Fibroblast of lung (primary cell): ENCODE measurements around the gene ZNF561. TPM values are rescaled to one million over a fixed set of nuclear protein-coding genes. Genes with fewer than 3 reads are reported as not detected.

Experiments used
- DNase-seq, 2 donors: peaks; one replicate each; pipeline versions ENCODE4 v3.0.0 to v3.0.0-alpha.2; 2010; ENCODE audit warnings: low read depth in 2 of 2
- H2AFZ ChIP-seq: 2 replicates; pipeline ENCODE4 v1.5.1; 2012; ENCODE audit warnings: low read length, control low read depth, inconsistent platforms
- H3K27ac ChIP-seq: 2 replicates; pipeline ENCODE4 v1.5.1; 2011; ENCODE audit warnings: low read length, control low read depth; ENCODE audit not compliant: insufficient read depth
- H3K27me3 ChIP-seq: 2 replicates; pipeline ENCODE4 v1.5.1; 2011; ENCODE audit warnings: mild to moderate bottlenecking, low read length; ENCODE audit not compliant: control insufficient read depth, insufficient read depth
- H3K36me3 ChIP-seq: 2 replicates; pipeline ENCODE4 v1.5.1; 2011; ENCODE audit warnings: low read length; ENCODE audit not compliant: control insufficient read depth, insufficient read depth
- H3K4me1 ChIP-seq: 2 replicates; pipeline ENCODE4 v1.5.1; 2011; ENCODE audit warnings: low read length; ENCODE audit not compliant: control insufficient read depth, insufficient read depth; ENCODE audit errors: extremely low read depth
- H3K4me2 ChIP-seq: 2 replicates; pipeline ENCODE4 v1.5.1; 2011; ENCODE audit warnings: low read length, control low read depth; ENCODE audit not compliant: insufficient read depth; ENCODE audit errors: extremely low read depth
- H3K4me3 ChIP-seq, 4 experiments: fragments of 200-600 bp in 1 of 4; sonication (generic) in 1 of 4; replicated peaks in 1 of 4; 2 replicates each; pipeline ENCODE4 v1.5.1; 2011 to 2016; ENCODE audit warnings: low read length in 4 of 4, low read depth in 3 of 4, mild to moderate bottlenecking in 3 of 4, control low read depth in 2 of 4, inconsistent platforms in 1 of 4, mixed read lengths in 1 of 4; ENCODE audit not compliant: insufficient read depth in 1 of 4; ENCODE audit errors: control extremely low read depth in 1 of 4
- H3K79me2 ChIP-seq: 2 replicates; pipeline ENCODE4 v1.5.1; 2012; ENCODE audit warnings: mild to moderate bottlenecking, low read length, inconsistent platforms; ENCODE audit not compliant: control insufficient read depth, insufficient read depth
- H3K9ac ChIP-seq: 2 replicates; pipeline ENCODE4 v1.5.1; 2011; ENCODE audit warnings: mild to moderate bottlenecking, low read length, control low read depth; ENCODE audit not compliant: insufficient read depth
- H3K9me3 ChIP-seq: 2 replicates; pipeline ENCODE4 v1.5.1; 2012; ENCODE audit warnings: low read depth, low read length; ENCODE audit not compliant: control insufficient read depth, insufficient read depth
- H4K20me1 ChIP-seq: 2 replicates; pipeline ENCODE4 v1.5.1; 2011; ENCODE audit warnings: low read length; ENCODE audit not compliant: control insufficient read depth, insufficient read depth; ENCODE audit errors: extremely low read depth
- EZH2 ChIP-seq: IDR thresholded peaks from 2 replicates; pipeline ENCODE4 v1.5.1; 2012; ENCODE audit warnings: low read length, control low read depth, mild to moderate bottlenecking; ENCODE audit errors: missing control alignments
- polyA plus RNA-seq, 2 donors: library from polyadenylated mRNA; depleted of rRNA in 1 of 2; stranded (reverse) in 1 of 2; unstranded in 1 of 2; fragments of >200 nt; gene quantifications; 2 replicates each; pipeline ENCODE4 v1.2.1, GENCODE V29; 2011 to 2012; ENCODE audit warnings: missing spikeins in 1 of 2
- total RNA-seq: library from RNA; depleted of rRNA; stranded (reverse); fragments of >200 nt; gene quantifications from 2 replicates; pipeline ENCODE4 v1.2.1, GENCODE V29; 2014
- TF ChIP-seq, protein P1 (sequence below), 2 donors: IDR thresholded peaks in 1 of 2; conservative IDR thresholded peaks in 1 of 2; 1 replicate in 1 of 2; 2 replicates in 1 of 2; pipeline ENCODE4 v1.5.1; 2011 to 2012; ENCODE audit warnings: low read length in 2 of 2, control low read depth in 1 of 2, inconsistent platforms in 1 of 2, low read depth in 1 of 2, mild to moderate bottlenecking in 1 of 2

The ZNF561 gene
- total and polyA plus RNA-seq, 2 donors (not counting 1 experiment from before 2014, with no cell fraction given): 34.1 to 53.5 TPM

DNA sequence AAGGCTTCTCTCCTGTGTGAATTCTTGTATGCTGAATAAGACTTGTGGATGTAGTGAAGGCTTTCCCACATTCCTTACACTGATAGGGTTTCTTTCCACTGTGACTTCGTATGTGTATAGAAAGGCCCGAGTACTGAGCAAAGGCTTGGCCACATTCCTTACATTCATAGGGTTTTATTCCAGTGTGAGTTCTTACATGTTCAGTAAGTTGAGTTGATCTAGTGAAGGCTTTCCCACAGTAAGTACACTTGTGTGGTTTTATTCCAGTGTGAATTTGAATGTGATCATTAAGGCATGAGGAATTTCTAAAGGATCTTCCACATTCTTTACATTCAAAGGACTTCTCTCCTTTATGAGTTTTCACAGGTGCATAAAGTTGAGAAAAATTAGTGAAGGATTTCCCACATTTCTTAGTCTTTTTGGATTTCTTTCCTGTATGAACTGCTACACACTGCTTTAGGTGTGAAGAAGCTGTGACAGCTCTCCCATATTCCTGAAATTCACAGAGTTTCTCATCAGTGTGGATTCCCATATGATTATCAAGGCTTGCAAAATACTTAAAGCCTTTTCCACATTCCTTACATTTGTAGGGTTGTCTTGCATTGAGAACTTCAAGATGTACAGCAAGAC, 10.4 kb downstream of the ZNF561 start:
- H3K4me3 ChIP-seq: no peak overlapping the region
- no peaks in the 10 kb centered on the region for H3K4me1 ChIP-seq
- peak in 1 of 2 donors; percentile 12 for DNase-seq
- TF ChIP-seq, protein P1, sequence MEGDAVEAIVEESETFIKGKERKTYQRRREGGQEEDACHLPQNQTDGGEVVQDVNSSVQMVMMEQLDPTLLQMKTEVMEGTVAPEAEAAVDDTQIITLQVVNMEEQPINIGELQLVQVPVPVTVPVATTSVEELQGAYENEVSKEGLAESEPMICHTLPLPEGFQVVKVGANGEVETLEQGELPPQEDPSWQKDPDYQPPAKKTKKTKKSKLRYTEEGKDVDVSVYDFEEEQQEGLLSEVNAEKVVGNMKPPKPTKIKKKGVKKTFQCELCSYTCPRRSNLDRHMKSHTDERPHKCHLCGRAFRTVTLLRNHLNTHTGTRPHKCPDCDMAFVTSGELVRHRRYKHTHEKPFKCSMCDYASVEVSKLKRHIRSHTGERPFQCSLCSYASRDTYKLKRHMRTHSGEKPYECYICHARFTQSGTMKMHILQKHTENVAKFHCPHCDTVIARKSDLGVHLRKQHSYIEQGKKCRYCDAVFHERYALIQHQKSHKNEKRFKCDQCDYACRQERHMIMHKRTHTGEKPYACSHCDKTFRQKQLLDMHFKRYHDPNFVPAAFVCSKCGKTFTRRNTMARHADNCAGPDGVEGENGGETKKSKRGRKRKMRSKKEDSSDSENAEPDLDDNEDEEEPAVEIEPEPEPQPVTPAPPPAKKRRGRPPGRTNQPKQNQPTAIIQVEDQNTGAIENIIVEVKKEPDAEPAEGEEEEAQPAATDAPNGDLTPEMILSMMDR (conservative IDR thresholded peaks at IDR 0.05 in 1 of 2, IDR thresholded peaks at IDR 0.05 in 1 of 2; ENCODE audit: low read depth in 1 of 2, low read length in 2 of 2): no peak
- no peak for TF ChIP-seq EZH2
- no peak overlapping the region for H3K4me2 ChIP-seq
- no peak overlapping the region for H3K27ac ChIP-seq
- peaks cover 5% of the 10 kb centered on the region for H3K9me3 ChIP-seq
- H4K20me1 ChIP-seq: no peaks in the 10 kb centered on the region
- no peaks in the 10 kb centered on the region for H3K27me3 ChIP-seq
- H3K79me2 ChIP-seq: no peaks in the 10 kb centered on the region
- H3K36me3 ChIP-seq: peaks cover 13% of the 10 kb centered on the region
- H2AFZ ChIP-seq: no peak overlapping the region
- H3K9ac ChIP-seq: no peak overlapping the region

DNA sequence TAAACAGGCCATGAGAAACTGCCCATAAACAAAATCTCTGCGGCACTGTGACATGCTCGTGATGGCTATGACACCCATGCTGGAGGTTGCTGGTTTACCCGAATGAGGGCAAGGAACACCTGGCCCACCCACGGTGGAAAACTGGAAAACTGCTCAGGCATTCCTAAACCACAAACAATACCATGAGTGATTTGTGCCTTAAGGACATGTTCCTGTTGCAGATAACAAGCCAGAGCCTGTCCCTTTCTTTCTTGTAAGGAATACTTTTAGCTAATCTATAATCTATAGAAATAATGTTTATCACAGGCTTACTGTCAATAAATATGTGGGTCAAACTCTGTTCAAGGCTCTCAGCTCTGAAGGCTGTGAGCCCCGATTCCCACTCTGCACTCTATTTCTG, 12.1 kb downstream of the ZNF561 start:
- H3K36me3 ChIP-seq: peaks cover 13% of the 10 kb centered on the region

DNA sequence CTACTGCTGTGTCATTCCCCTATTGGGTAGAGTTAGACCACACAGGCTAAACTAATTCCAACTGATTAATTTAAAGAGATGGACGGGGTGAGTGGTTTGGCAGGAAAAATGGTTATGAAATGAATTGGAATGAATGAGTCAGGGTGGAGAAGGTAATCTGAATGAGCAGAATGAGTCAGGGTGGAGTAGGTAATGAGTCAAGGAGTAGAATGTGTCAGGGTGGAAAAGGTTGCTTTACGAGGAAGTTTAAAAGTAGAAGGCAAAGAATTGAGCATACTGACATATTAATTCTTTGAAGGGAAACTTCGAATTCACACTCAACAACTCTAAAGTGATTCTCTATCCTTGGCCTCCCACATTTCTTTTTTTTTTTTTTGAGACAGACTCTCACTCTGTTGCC, 24.0 kb downstream of the ZNF561 start:
- Histone ChIP-seq H3K9ac (no peak overlapping the region), H3K4me1 (peaks cover 2% of the 10 kb centered on the region), H3K27me3 (peaks cover 2% of the 10 kb centered on the region), H3K27ac (no peak overlapping the region), H2AFZ (no peak overlapping the region), H3K4me3 (no peak overlapping the region), H3K36me3 (no peaks in the 10 kb centered on the region), H3K9me3 (no peaks in the 10 kb centered on the region), H4K20me1 (no peaks in the 10 kb centered on the region), H3K79me2 (no peaks in the 10 kb centered on the region), H3K4me2 (no peak overlapping the region)
- peak; percentile 72 to 92 for DNase-seq
- TF ChIP-seq EZH2: no peak
- TF ChIP-seq, protein P1 (conservative IDR thresholded peaks at IDR 0.05 in 1 of 2, IDR thresholded peaks at IDR 0.05 in 1 of 2; ENCODE audit: low read depth in 1 of 2, low read length in 2 of 2): no peak

More for the DNA sequence above, 12.1 kb downstream of the ZNF561 start:
- no peak overlapping the region for H3K9ac ChIP-seq
- no peaks in the 10 kb centered on the region for H3K79me2 ChIP-seq
- H3K4me3 ChIP-seq: no peak overlapping the region
- no peak overlapping the region for H2AFZ ChIP-seq
- H4K20me1 ChIP-seq: no peaks in the 10 kb centered on the region
- no peaks in the 10 kb centered on the region for H3K4me1 ChIP-seq
- TF ChIP-seq, protein P1 (conservative IDR thresholded peaks at IDR 0.05 in 1 of 2, IDR thresholded peaks at IDR 0.05 in 1 of 2; ENCODE audit: low read depth in 1 of 2, low read length in 2 of 2): no peak
- TF ChIP-seq EZH2: no peak
- H3K9me3 ChIP-seq: peaks cover 5% of the 10 kb centered on the region
- no peak overlapping the region for H3K27ac ChIP-seq
- DNase-seq: no peak
- no peaks in the 10 kb centered on the region for H3K27me3 ChIP-seq
- H3K4me2 ChIP-seq: no peak overlapping the region
